Right atrium auricular region (tissue), 2 donors: ENCODE results near the gene LSMEM2. TPM values are rescaled to one million over a fixed set of nuclear protein-coding genes. Genes with fewer than 3 reads are reported as not detected.

Source experiments
- DNase-seq: peaks from one replicate; pipeline ENCODE4 v3.0.0-alpha.2; 2019; ENCODE audit warnings: low spot score
- H3K27ac ChIP-seq, 2 donors: fragments of 200-600 bp; sonication (generic); 1 replicate in 1 of 2; 2 replicates in 1 of 2; pipeline ENCODE4 v1.5.1; 2016 to 2019
- H3K27me3 ChIP-seq, 2 donors: fragments of 200-600 bp; sonication (generic); one replicate each; pipeline versions ENCODE4 v1.5.1 to v1.6.0; 2017 to 2019
- H3K36me3 ChIP-seq: fragments of 200-600 bp; sonication (generic); one replicate; pipeline ENCODE4 v1.5.1; 2016
- H3K4me1 ChIP-seq, 2 donors: fragments of 200-600 bp; sonication (generic); one replicate each; pipeline versions ENCODE4 v1.5.1 to v1.6.0; 2017 to 2019
- H3K4me3 ChIP-seq, 2 donors: fragments of 200-600 bp; sonication (generic); 1 replicate in 1 of 2; 2 replicates in 1 of 2; pipeline ENCODE4 v1.5.1; 2017 to 2019; ENCODE audit warnings: mild to moderate bottlenecking in 1 of 2, moderate library complexity in 1 of 2
- H3K9me3 ChIP-seq, 2 donors: fragments of 200-600 bp; sonication (generic); one replicate each; pipeline ENCODE4 v1.5.1; 2019
- CTCF ChIP-seq, 2 donors: fragments of 200-600 bp; sonication (generic); IDR thresholded peaks; one replicate each; pipeline ENCODE4 v1.5.1; 2019; ENCODE audit warnings: antibody characterized with exemption in 2 of 2
- total RNA-seq, 2 donors: library from RNA; depleted of rRNA; stranded (reverse); fragments of >200 nt; gene quantifications; one replicate each; pipeline ENCODE4 v1.1.0, GENCODE V29; 2016

LSMEM2 gene
- total RNA-seq, 2 donors from 2014 or later, result 9.0 to 10.6 TPM

- Histone ChIP-seq H3K4me1 (peaks cover 0 to 44% of the 10 kb centered on the region in 2 donors), H3K36me3 (peaks cover 26% of the 10 kb centered on the region), H3K9me3 (no peaks in the 10 kb centered on the region), H3K27me3 (no peaks in the 10 kb centered on the region), H3K4me3 (no peak overlapping the region), H3K27ac (peak overlapping the region in 1 of 2 donors; percentile 93)
- DNase-seq, result no peak
- TF ChIP-seq CTCF (IDR thresholded peaks at IDR 0.05), result no peak
Measured at GRCh38 chr3:50316657-50317242, 37.9 kb downstream of the LSMEM2 start.

- Histone ChIP-seq H3K9me3 (no peaks in the 10 kb centered on the region), H3K36me3 (peaks cover 26% of the 10 kb centered on the region), H3K4me1 (peaks cover 0 to 50% of the 10 kb centered on the region in 2 donors), H3K4me3 (no peak overlapping the region), H3K27ac (peak overlapping the region in 1 of 2 donors; percentile 93), H3K27me3 (no peaks in the 10 kb centered on the region)
- DNase-seq, result no peak
- TF ChIP-seq CTCF (IDR thresholded peaks at IDR 0.05), result no peak
Measured at GRCh38 chr3:50317300-50317699, 38.4 kb downstream of the LSMEM2 start.

DNA sequence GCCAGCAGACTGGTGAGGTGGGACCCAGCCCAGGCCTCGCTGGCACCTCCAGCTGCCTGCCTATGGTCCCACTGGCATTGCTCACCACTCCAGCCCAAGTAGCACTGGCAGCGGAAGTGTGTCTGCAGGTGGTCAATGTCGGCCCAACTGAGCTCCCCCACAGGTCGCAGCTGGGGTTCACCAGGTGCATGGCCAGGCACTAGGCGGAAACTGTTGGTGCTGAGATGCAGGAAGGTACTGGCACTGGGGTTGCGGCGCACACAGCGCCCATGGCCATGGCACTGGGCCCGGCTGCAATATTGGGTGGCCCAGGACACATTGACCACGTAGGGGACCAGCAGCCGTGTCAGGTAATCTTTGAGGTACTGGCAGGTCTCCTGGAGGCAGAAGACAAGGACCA is 39.3 kb downstream of the LSMEM2 start:
- Histone ChIP-seq H3K9me3 (no peaks in the 10 kb centered on the region), H3K4me1 (peaks cover 0 to 58% of the 10 kb centered on the region in 2 donors), H3K4me3 (peak overlapping the region; percentile 10 to 70), H3K27ac (peak overlapping the region in 1 of 2 donors; percentile 93), H3K36me3 (peaks cover 26% of the 10 kb centered on the region), H3K27me3 (no peaks in the 10 kb centered on the region)
- DNase-seq, result no peak
- no peak for TF ChIP-seq CTCF (IDR thresholded peaks at IDR 0.05)

DNA sequence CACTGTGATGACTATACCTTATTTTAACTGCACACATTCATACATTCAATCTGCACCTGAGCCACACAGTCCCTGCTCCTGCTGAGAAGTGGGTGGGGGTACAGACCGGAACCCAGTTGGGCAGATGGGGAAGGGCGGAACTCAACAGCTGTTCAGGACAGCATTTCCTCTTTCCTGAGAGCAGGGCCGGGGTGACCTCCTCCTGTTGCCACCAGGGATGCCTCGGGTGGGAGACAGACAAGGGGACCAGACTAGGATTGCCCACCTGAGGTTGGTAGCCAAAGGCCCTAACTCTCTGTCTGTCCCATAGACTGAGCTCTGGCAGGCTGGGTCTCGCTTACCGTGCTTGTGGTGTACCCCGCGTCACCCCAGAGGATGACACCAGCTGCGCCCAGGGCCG is 39.7 kb downstream of the LSMEM2 start:
- peak overlapping the region; percentile 2 to 93 for H3K27ac ChIP-seq
- no peaks in the 10 kb centered on the region for H3K27me3 ChIP-seq
- peaks cover 0 to 63% of the 10 kb centered on the region in 2 donors for H3K4me1 ChIP-seq
- peaks cover 26% of the 10 kb centered on the region for H3K36me3 ChIP-seq
- no peaks in the 10 kb centered on the region for H3K9me3 ChIP-seq
- peak overlapping the region; percentile 10 to 70 for H3K4me3 ChIP-seq
- no peak for DNase-seq
- no peak for TF ChIP-seq CTCF (IDR thresholded peaks at IDR 0.05)

DNA sequence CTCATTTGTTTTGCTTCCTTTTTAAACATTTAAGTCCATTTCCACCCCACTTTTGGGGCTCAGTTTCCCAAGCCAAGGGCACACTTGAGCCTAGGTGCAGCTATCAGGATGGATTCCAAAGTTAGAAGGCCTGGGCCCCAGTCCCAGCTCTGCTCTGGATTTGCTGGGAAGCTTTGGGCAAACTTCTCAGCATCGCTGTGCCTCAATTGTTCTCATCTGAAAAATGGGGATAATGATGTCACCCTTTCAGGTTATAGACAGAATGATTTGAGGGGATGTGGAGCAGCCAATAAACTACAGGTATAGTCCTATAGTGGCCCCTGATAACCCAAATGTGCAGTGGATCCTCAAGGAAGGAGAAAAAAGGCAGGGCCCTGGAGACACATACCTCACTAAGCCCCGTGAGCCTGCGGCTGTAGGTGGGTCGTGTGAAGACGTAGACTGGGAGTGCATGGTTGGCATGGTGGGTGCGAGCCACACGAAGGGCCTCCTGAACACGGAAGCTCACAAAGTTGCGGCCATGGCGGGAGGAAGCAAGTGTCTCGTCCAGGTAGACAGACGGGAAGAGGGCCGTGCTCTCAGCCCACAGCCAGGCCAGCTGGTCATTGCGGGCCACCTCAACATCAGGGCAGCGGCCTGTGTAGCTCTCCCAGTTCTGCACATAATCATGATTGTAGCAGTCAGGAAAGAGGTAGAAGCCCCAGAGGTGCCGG is 40.5 kb downstream of the LSMEM2 start:
- Histone ChIP-seq H3K27me3 (no peaks in the 10 kb centered on the region), H3K36me3 (peaks cover 26% of the 10 kb centered on the region), H3K27ac (peak overlapping the region; percentile 2 to 93), H3K4me1 (peaks cover 0 to 70% of the 10 kb centered on the region in 2 donors), H3K9me3 (no peaks in the 10 kb centered on the region), H3K4me3 (peak overlapping the region; percentile 52 to 70)
- no peak for TF ChIP-seq CTCF (IDR thresholded peaks at IDR 0.05)
- no peak for DNase-seq
